Activated naive CD8-positive, alpha-beta T cell treated with anti-CD3 and anti-CD28 coated beads, Interleukin-2, amount 50 U/mL, for 24 hours (primary cell): Measurements from ENCODE around the gene SLC6A6.

Source experiments
- ATAC-seq: fragments of 150-1000 bp; cut with Tn5 transposase; one replicate; pipeline ENCODE4 v1.10.0; 2021
- DNase-seq: peaks from one replicate; pipeline ENCODE4 v3.0.0; 2021
- H3K27ac Mint-ChIP-seq: one replicate; pipeline ENCODE4 v1.8.0; 2021; ENCODE audit warnings: mild to moderate bottlenecking, mixed read lengths
- H3K27me3 Mint-ChIP-seq: one replicate; pipeline ENCODE4 v1.8.0; 2021; ENCODE audit warnings: mixed read lengths
- H3K36me3 Mint-ChIP-seq: one replicate; pipeline ENCODE4 v1.8.0; 2021; ENCODE audit warnings: low read depth, mixed read lengths
- H3K4me1 Mint-ChIP-seq: one replicate; pipeline ENCODE4 v1.8.0; 2021; ENCODE audit warnings: mixed read lengths
- H3K4me3 Mint-ChIP-seq: one replicate; pipeline ENCODE4 v1.8.0; 2021; ENCODE audit warnings: mild to moderate bottlenecking, moderate library complexity, mixed read lengths
- H3K9me3 Mint-ChIP-seq: one replicate; pipeline ENCODE4 v1.8.0; 2021; ENCODE audit warnings: mixed read lengths

The SLC6A6 gene

DNA sequence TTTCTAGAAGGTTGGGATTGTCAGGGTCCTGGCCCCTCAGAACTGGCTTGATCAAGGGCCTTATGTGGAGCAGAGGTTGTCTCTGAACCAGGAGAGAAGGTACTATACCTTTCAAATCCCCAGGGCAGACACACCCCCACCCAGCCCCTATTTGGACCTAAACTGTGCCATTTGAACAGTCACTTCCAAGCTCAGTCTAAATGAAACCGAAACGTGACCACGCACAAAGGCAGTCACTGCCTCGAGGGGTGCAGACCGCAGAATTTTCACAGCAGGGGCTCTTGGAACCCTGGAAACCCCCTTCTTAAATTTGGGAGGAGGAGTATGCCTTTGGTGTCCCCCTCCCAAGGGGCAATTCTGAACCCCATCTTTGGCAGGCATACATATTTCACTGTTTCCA, 84.1 kb downstream of the SLC6A6 start:
- Mint-ChIP-seq H3K36me3 (peaks cover 34% of the 10 kb centered on the region), H3K4me1 (no peaks in the 10 kb centered on the region), H3K27me3 (no peaks in the 10 kb centered on the region), H3K4me3 (no peak overlapping the region), H3K27ac (no peak overlapping the region), H3K9me3 (no peaks in the 10 kb centered on the region)
- ATAC-seq = no peak
- no peak for DNase-seq

DNA sequence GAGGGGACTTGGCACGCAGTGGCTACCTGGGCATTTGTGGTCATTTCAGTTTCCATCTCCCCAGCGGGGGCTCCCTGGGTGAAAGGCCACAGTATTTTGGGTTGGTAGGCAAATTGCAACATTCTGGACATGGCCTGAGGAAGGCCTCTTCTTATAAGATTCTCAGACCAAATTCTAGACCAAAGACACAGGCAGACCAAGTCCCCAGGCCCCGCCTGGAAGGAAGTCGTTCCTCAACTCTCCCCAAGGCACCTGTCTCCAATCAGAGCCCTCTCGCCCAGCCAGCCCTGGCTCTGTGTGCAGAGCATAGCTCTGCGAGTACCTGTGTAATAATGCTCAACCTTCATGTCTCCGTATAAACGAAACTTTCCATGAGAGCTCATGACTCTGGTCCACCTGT, 84.7 kb downstream of the SLC6A6 start:
- Mint-ChIP-seq H3K9me3 (no peaks in the 10 kb centered on the region), H3K4me3 (no peak overlapping the region), H3K4me1 (no peaks in the 10 kb centered on the region), H3K27me3 (no peaks in the 10 kb centered on the region), H3K27ac (no peak overlapping the region), H3K36me3 (peaks cover 29% of the 10 kb centered on the region)
- DNase-seq = no peak
- no peak for ATAC-seq

- Mint-ChIP-seq H3K27ac (no peak overlapping the region), H3K4me1 (no peaks in the 10 kb centered on the region), H3K36me3 (peaks cover 29% of the 10 kb centered on the region), H3K9me3 (no peaks in the 10 kb centered on the region), H3K27me3 (no peaks in the 10 kb centered on the region), H3K4me3 (no peak overlapping the region)
- no peak for DNase-seq
- no peak for ATAC-seq
Observed at GRCh38 chr3:14487821-14488220, 85.4 kb downstream of the SLC6A6 start.

DNA sequence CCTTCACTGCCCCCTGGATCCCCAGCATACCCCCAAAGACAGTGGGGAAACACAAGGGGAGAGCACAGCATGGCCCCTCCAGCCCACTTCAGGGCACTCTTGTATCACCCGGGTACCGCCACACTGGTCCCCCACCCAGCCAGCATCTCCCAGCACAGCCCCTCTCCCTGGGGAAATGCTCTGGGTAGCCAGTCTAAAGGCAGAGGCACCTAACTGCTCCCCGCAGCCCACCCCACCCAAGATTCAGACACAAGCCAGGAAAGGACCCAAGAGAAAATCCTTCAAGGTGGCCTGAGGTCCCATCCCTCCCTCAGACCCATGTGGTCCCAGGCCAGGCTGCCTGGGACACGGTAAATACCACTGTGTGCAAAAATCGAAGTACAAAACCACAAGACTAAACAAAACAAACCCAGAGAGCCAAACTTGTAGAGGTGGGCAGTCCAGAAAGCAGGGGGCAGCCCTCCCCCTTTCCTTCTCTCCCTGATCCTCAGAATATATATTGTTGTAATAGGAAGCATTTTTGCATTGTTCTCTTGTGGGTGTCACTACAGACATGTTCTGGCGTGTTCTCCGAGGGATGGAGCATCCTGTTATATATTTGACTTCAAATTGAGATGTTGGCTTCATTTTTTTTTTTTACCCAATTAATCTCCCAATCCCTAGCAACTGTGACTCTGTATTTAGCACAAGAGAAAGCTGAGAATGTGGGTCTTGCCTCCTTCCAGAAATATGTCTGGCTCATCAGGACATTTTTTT, 86.1 kb downstream of the SLC6A6 start:
- DNase-seq = no peak
- Mint-ChIP-seq H3K27ac (peak overlapping the region; percentile 48), H3K4me1 (no peaks in the 10 kb centered on the region), H3K36me3 (peaks cover 23% of the 10 kb centered on the region), H3K9me3 (no peaks in the 10 kb centered on the region), H3K27me3 (no peaks in the 10 kb centered on the region), H3K4me3 (no peak overlapping the region)
- ATAC-seq = no peak

- H3K4me3 Mint-ChIP-seq = no peak overlapping the region
- H3K9me3 Mint-ChIP-seq = no peaks in the 10 kb centered on the region
- DNase-seq (no peak), ATAC-seq (no peak)
- no peaks in the 10 kb centered on the region for H3K27me3 Mint-ChIP-seq
- H3K4me1 Mint-ChIP-seq = no peaks in the 10 kb centered on the region
- H3K27ac Mint-ChIP-seq = no peak overlapping the region
- peaks cover 14% of the 10 kb centered on the region for H3K36me3 Mint-ChIP-seq
Observed at GRCh38 chr3:14489641-14490040, 87.2 kb downstream of the SLC6A6 start.

- H3K4me1 Mint-ChIP-seq = no peaks in the 10 kb centered on the region
- H3K9me3 Mint-ChIP-seq = no peaks in the 10 kb centered on the region
- DNase-seq (no peak), ATAC-seq (no peak)
- H3K27ac Mint-ChIP-seq = no peak overlapping the region
- H3K36me3 Mint-ChIP-seq = peaks cover 10% of the 10 kb centered on the region
- H3K27me3 Mint-ChIP-seq = no peaks in the 10 kb centered on the region
- no peak overlapping the region for H3K4me3 Mint-ChIP-seq
Observed at GRCh38 chr3:14490255-14490654, 87.8 kb downstream of the SLC6A6 start.

DNA sequence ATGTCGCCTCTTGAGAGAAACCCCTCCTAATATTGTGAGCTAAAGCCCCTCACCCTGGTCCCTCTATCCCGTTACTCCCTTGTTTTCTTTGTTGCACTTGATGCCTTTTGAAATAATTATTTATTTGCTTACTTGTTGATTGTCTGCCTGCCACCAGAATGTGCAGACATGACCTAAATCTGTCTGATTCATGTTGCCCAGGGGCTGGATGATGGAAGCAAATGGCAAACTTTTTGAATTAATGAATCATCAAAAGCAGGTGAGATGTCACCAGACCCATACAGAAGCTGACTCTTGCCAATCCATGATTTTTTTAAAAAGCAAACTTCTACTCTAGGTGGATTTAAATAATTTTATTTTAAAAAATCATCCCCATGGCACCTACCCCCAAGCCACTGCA, 88.4 kb downstream of the SLC6A6 start:
- Mint-ChIP-seq H3K4me3 (no peak overlapping the region), H3K9me3 (no peaks in the 10 kb centered on the region), H3K27me3 (no peaks in the 10 kb centered on the region), H3K4me1 (no peaks in the 10 kb centered on the region), H3K27ac (no peak overlapping the region), H3K36me3 (peaks cover 10% of the 10 kb centered on the region)
- DNase-seq (no peak), ATAC-seq (no peak)

GRCh38 chr3:14491396-14492190, 89.2 kb downstream of the SLC6A6 start:
- Mint-ChIP-seq H3K4me3 (no peak overlapping the region), H3K27ac (no peak overlapping the region), H3K9me3 (no peaks in the 10 kb centered on the region), H3K27me3 (no peaks in the 10 kb centered on the region), H3K36me3 (peaks cover 10% of the 10 kb centered on the region), H3K4me1 (no peaks in the 10 kb centered on the region)
- DNase-seq (no peak), ATAC-seq (no peak)

DNA sequence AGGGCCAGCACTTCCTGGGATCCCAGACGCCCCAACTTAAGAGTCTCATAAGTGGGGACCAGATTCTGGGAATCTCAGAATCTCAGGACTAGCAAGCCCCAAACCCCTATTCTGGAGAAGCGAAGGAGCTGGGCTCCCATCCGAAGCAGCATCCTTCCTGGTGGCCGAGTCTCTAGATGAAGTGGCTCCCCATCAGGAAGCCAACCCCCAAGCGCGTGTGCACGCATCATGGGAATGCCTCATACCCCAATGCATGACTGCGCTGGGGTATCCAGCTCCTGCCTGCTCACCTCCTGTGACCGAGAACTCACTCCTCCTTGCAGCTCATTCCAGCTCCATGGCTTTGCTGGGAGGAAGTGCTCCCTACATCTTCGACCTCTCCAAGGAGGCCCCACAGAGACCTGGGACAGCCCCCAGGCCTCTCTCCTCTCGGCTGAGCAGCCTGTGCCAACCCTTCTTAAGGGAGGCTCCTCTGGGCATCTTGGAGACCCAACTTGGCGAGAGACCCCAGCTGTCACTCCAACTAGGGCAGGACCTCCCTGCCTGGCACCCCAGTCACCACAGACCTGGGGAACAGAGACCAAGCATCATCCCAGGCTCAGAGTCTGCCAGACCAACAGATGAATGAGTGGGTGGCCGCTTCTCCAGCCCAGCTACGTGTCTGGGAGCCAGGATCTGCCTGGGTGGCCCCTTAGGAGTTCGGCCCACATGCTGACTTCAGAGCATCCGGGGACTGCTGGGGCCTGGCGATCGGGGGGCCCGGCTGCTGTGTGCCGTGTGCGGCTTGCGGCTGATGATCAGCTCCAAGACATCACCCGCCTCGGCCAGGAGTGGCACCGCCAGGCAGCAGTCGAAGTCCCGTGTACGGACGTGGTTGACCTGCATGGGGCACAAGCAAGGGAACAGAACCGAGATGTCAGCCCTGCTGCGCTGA, 90.8 kb downstream of the SLC6A6 start:
- Mint-ChIP-seq H3K27ac (no peak overlapping the region), H3K4me1 (no peaks in the 10 kb centered on the region), H3K27me3 (no peaks in the 10 kb centered on the region), H3K4me3 (no peak overlapping the region), H3K36me3 (peaks cover 7% of the 10 kb centered on the region), H3K9me3 (no peaks in the 10 kb centered on the region)
- ATAC-seq = no peak
- DNase-seq = no peak

DNA sequence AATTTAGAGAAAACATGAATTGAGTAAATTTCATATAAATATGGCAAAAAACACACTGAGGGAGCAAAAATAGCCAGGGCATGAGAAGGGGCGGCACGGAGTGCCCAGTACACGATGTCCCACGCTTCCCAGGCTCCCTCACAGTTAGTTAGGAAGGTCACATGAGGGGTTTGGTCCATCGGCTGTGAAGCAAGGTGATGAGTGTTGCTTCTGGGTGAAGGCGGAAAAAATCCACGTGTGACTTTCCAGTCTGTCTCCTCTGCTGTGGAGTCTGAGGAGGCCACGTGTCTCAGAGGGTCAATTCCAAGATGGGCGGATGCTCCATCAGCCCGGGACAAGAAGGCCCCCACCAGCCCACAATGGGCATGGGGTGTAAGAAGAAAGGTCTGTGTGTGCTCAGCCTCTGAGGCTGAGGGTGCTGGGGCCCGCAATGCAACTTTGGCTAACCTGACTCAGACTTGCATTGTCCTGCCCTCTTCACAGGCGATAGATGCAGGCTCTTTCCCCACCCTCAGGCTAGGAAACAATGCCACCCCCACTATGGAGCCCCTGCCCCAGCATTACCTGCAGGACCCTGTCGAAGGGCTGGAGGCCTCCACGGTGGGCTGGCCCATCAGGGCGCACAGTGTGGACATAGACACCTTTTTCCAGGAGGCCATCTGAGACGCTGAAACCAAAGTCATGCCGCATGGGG, 92.0 kb downstream of the SLC6A6 start:
- Mint-ChIP-seq H3K9me3 (no peaks in the 10 kb centered on the region), H3K4me3 (no peak overlapping the region), H3K4me1 (no peaks in the 10 kb centered on the region), H3K27me3 (no peaks in the 10 kb centered on the region), H3K27ac (no peak overlapping the region), H3K36me3 (peaks cover 7% of the 10 kb centered on the region)
- DNase-seq = no peak
- no peak for ATAC-seq

- ATAC-seq (no peak), DNase-seq (no peak)
- no peak overlapping the region for H3K27ac Mint-ChIP-seq
- no peaks in the 10 kb centered on the region for H3K27me3 Mint-ChIP-seq
- H3K4me3 Mint-ChIP-seq = no peak overlapping the region
- no peaks in the 10 kb centered on the region for H3K9me3 Mint-ChIP-seq
- H3K36me3 Mint-ChIP-seq = peaks cover 7% of the 10 kb centered on the region
- no peaks in the 10 kb centered on the region for H3K4me1 Mint-ChIP-seq
Observed at GRCh38 chr3:14494973-14495300, 92.5 kb downstream of the SLC6A6 start.

DNA sequence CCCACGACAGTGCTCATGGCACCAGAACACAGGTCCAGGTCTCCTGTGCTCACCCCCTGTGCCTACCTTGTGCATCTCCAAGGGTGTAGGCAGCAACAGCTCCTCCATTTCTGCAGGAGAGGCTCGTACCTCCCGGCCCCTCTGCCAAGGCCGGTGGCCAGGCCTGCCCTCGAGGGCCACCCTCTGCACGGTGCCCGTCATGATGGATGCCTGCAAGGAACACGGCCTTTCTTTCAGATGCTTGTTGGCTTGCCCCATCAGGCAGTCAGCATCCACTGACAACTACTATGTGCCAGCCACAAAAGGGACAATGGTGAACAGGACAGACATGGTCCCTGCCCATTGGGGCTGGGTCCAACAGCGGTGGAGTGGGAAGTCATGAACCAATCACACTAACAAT, 93.9 kb downstream of the SLC6A6 start:
- ATAC-seq (no peak), DNase-seq (no peak)
- H3K27me3 Mint-ChIP-seq = no peaks in the 10 kb centered on the region
- H3K27ac Mint-ChIP-seq = no peak overlapping the region
- H3K4me3 Mint-ChIP-seq = no peak overlapping the region
- H3K36me3 Mint-ChIP-seq = no peaks in the 10 kb centered on the region
- H3K4me1 Mint-ChIP-seq = no peaks in the 10 kb centered on the region
- H3K9me3 Mint-ChIP-seq = peaks cover under 1% of the 10 kb centered on the region

DNA sequence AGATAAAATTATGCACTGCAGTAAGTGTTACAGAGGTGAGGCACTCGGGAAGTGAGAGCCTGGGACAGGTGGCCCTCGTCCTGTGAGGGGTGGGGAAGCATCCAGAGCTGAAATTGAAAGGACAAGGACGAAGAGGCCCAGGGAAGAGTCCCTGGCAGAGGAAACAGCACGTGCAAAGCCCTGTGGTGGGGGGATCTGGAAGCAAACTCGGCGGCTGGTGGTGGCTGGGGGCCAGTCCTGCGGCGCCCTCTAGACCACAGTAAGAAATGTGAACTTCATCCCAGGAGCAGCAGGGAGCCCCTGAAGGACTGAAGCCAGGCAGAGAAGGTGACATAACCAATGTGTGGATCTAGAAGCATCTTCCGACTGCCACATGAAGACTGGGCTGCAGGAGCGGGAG, 94.9 kb downstream of the SLC6A6 start:
- ATAC-seq = no peak
- H3K36me3 Mint-ChIP-seq = no peaks in the 10 kb centered on the region
- no peaks in the 10 kb centered on the region for H3K4me1 Mint-ChIP-seq
- H3K27me3 Mint-ChIP-seq = no peaks in the 10 kb centered on the region
- H3K9me3 Mint-ChIP-seq = peaks cover 8% of the 10 kb centered on the region
- H3K4me3 Mint-ChIP-seq = no peak overlapping the region
- no peak overlapping the region for H3K27ac Mint-ChIP-seq
- no peak for DNase-seq

- DNase-seq (no peak), ATAC-seq (no peak)
- H3K27me3 Mint-ChIP-seq = no peaks in the 10 kb centered on the region
- no peaks in the 10 kb centered on the region for H3K4me1 Mint-ChIP-seq
- H3K9me3 Mint-ChIP-seq = peaks cover 17% of the 10 kb centered on the region
- no peaks in the 10 kb centered on the region for H3K36me3 Mint-ChIP-seq
- no peak overlapping the region for H3K27ac Mint-ChIP-seq
- H3K4me3 Mint-ChIP-seq = no peak overlapping the region
Observed at GRCh38 chr3:14502472-14502871, 100.1 kb downstream of the SLC6A6 start.
